IMR-90 (cell line): Measurements from ENCODE around the gene NCS1. TPM values are rescaled to one million over a fixed set of nuclear protein-coding genes. Genes with fewer than 3 reads are reported as not detected.

Experiments used
- ATAC-seq: fragments of 200-7000 bp; cut with Tn5 transposase; 2 replicates; pipeline ENCODE4 v1.9.1; 2020; ENCODE audit warnings: low read depth, mild to moderate bottlenecking, moderate library complexity
- BruUV-seq: library from RNA; stranded (reverse); fragments of 400-500 nt; replicated peaks from 2 replicates; lab custom pipeline; 2021; lab: Mats Ljungman, UMichigan
- CTCF ChIA-PET: fragments of 300-600 bp; formaldehyde crosslinking; extraction: SDS; loops from one replicate; lab custom pipeline; 2021; ENCODE audit warnings: antibody characterized with exemption; lab: Yijun Ruan, JAX
- POLR2A ChIA-PET: fragments of 300-600 bp; sonication (Branson Sonifier 250); formaldehyde crosslinking; loops from one replicate; lab custom pipeline; 2022; ENCODE audit warnings: antibody characterized with exemption; ENCODE audit not compliant: unreplicated experiment; lab: Charles Lee
- DNase-seq: peaks from one replicate; pipeline ENCODE4 v3.0.0; 2013
- H2AFZ ChIP-seq: replicated peaks from 2 replicates; pipeline ENCODE3; 2013; ENCODE audit warnings: low read length, mild to moderate bottlenecking; ENCODE audit not compliant: poor library complexity
- H2AK5ac ChIP-seq: 2 replicates; pipeline ENCODE4 v1.6.1; 2013; ENCODE audit warnings: low read depth, low read length, inconsistent platforms
- H2AK9ac ChIP-seq: replicated peaks from 2 replicates; pipeline ENCODE3; 2013; ENCODE audit warnings: mild to moderate bottlenecking, low read depth, low read length, moderate library complexity; ENCODE audit not compliant: poor library complexity
- H2BK120ac ChIP-seq: 2 replicates; pipeline ENCODE4 v1.6.1; 2013; ENCODE audit warnings: low read depth, low read length, inconsistent platforms
- H2BK15ac ChIP-seq: 3 replicates; pipeline ENCODE4 v1.6.1; 2013; ENCODE audit warnings: low read depth, low read length, inconsistent platforms
- H2BK20ac ChIP-seq: 2 replicates; pipeline ENCODE4 v1.6.1; 2013; ENCODE audit warnings: low read depth, mild to moderate bottlenecking, inconsistent platforms, low read length, moderate library complexity
- H2BK5ac ChIP-seq: 2 replicates; pipeline ENCODE4 v1.6.1; 2013; ENCODE audit warnings: mild to moderate bottlenecking, low read depth, low read length, inconsistent platforms; ENCODE audit not compliant: poor library complexity, severe bottlenecking
- H3K14ac ChIP-seq: replicated peaks from 2 replicates; pipeline ENCODE4 v1.6.1; 2013; ENCODE audit warnings: low read depth, low read length, inconsistent platforms
- H3K18ac ChIP-seq: 2 replicates; pipeline ENCODE4 v1.6.1; 2013; ENCODE audit warnings: low read depth, low read length, control low read depth
- H3K23ac ChIP-seq: 2 replicates; pipeline ENCODE4 v1.6.1; 2013; ENCODE audit warnings: low read depth, low read length, inconsistent platforms
- H3K27ac ChIP-seq: 2 replicates; pipeline ENCODE4 v1.5.1; 2013; ENCODE audit warnings: mild to moderate bottlenecking, control low read depth, low read length; ENCODE audit not compliant: insufficient read depth
- H3K27me3 ChIP-seq: 2 replicates; pipeline ENCODE4 v1.6.1; 2013; ENCODE audit warnings: low read length; ENCODE audit not compliant: control insufficient read depth, insufficient read depth
- H3K36me3 ChIP-seq: 2 replicates; pipeline ENCODE4 v1.6.1; 2013; ENCODE audit warnings: low read length, mixed read lengths; ENCODE audit not compliant: control insufficient read depth, insufficient read depth
- H3K4ac ChIP-seq: 2 replicates; pipeline ENCODE4 v1.6.1; 2013; ENCODE audit warnings: low read depth, low read length, inconsistent platforms
- H3K4me1 ChIP-seq: 2 replicates; pipeline ENCODE4 v1.6.1; 2013; ENCODE audit warnings: low read length, mixed read lengths; ENCODE audit not compliant: control insufficient read depth, insufficient read depth
- H3K4me2 ChIP-seq: 2 replicates; pipeline ENCODE4 v1.6.1; 2013; ENCODE audit warnings: low read depth, mild to moderate bottlenecking, control low read depth, low read length, moderate library complexity
- H3K4me3 ChIP-seq: 2 replicates; pipeline ENCODE4 v1.5.1; 2013; ENCODE audit warnings: low read depth, mild to moderate bottlenecking, control low read depth, low read length, moderate library complexity; ENCODE audit not compliant: insufficient read depth
- H3K56ac ChIP-seq: 2 replicates; pipeline ENCODE4 v1.6.1; 2013; ENCODE audit warnings: low read length, inconsistent platforms; ENCODE audit not compliant: insufficient read depth; ENCODE audit errors: extremely low read depth
- H3K79me1 ChIP-seq, 2 experiments: 2 replicates each; pipeline ENCODE4 v1.6.1; 2013; ENCODE audit warnings: low read length in 2 of 2, inconsistent platforms in 1 of 2, low read depth in 1 of 2
- H3K9ac ChIP-seq: 2 replicates; pipeline ENCODE4 v1.6.1; 2013; ENCODE audit warnings: low read depth, low read length, control low read depth
- H3K9me1 ChIP-seq: 2 replicates; pipeline ENCODE4 v1.6.1; 2013; ENCODE audit warnings: low read length, inconsistent platforms; ENCODE audit not compliant: insufficient read depth
- H3K9me3 ChIP-seq: 2 replicates; pipeline ENCODE4 v1.6.1; 2013; ENCODE audit warnings: low read length; ENCODE audit not compliant: control insufficient read depth, insufficient read depth
- H4K20me1 ChIP-seq: 2 replicates; pipeline ENCODE4 v1.6.1; 2013; ENCODE audit warnings: low read length, inconsistent platforms; ENCODE audit not compliant: insufficient read depth
- H4K5ac ChIP-seq: 2 replicates; pipeline ENCODE4 v1.6.1; 2013; ENCODE audit warnings: mild to moderate bottlenecking, low read depth, low read length, control low read depth
- H4K8ac ChIP-seq, 2 experiments: 2 replicates each; pipeline ENCODE4 v1.6.1; 2013; ENCODE audit warnings: low read depth in 2 of 2, low read length in 2 of 2, control low read depth in 1 of 2, inconsistent platforms in 1 of 2
- H4K91ac ChIP-seq: 2 replicates; pipeline ENCODE4 v1.6.1; 2013; ENCODE audit warnings: low read depth, low read length, inconsistent platforms; ENCODE audit not compliant: insufficient read depth
- BHLHE40 ChIP-seq: fragments of 150-350 bp; IDR thresholded peaks from 2 replicates; pipeline ENCODE4 v1.6.1; 2016; ENCODE audit warnings: mild to moderate bottlenecking, low read depth, low read length
- CEBPB ChIP-seq: IDR thresholded peaks from 2 replicates; pipeline ENCODE4 v1.6.1; 2012; ENCODE audit warnings: low read depth, low read length, improper control_type of control experiment
- CTCF ChIP-seq: conservative IDR thresholded peaks from 2 replicates; pipeline ENCODE4 v1.5.1; 2012; ENCODE audit warnings: mild to moderate bottlenecking, low read depth, low read length, improper control_type of control experiment
- ELK1 ChIP-seq: fragments of 150-350 bp; IDR thresholded peaks from 2 replicates; pipeline ENCODE4 v1.6.1; 2016; ENCODE audit warnings: low read depth, mild to moderate bottlenecking, low read length, moderate library complexity, borderline replicate concordance
- FOS ChIP-seq: fragments of 150-350 bp; IDR thresholded peaks from 2 replicates; pipeline ENCODE4 v1.6.1; 2016; ENCODE audit warnings: low read depth, low read length
- MAFK ChIP-seq: IDR thresholded peaks from 2 replicates; pipeline ENCODE4 v1.6.1; 2012; ENCODE audit warnings: low read depth, low read length, improper control_type of control experiment
- MAZ ChIP-seq: IDR thresholded peaks from 2 replicates; pipeline ENCODE4 v1.6.1; 2012; ENCODE audit warnings: low read depth, mild to moderate bottlenecking, low read length, improper control_type of control experiment, moderate library complexity, borderline replicate concordance
- POLR2A ChIP-seq: IDR thresholded peaks from 2 replicates; pipeline ENCODE4 v1.6.1; 2012; ENCODE audit warnings: mild to moderate bottlenecking, low read depth, low read length
- RCOR1 ChIP-seq: IDR thresholded peaks from 2 replicates; pipeline ENCODE4 v1.6.1; 2012; ENCODE audit warnings: mild to moderate bottlenecking, low read length, improper control_type of control experiment; ENCODE audit not compliant: insufficient replicate concordance
- RFX5 ChIP-seq: IDR thresholded peaks from 2 replicates; pipeline ENCODE4 v1.8.0; 2012; ENCODE audit warnings: low read depth, mild to moderate bottlenecking, low read length, moderate library complexity
- SMC3 ChIP-seq: fragments of 150-350 bp; IDR thresholded peaks from 2 replicates; pipeline ENCODE4 v1.6.1; 2016; ENCODE audit warnings: low read depth, mild to moderate bottlenecking, antibody characterized with exemption, low read length, moderate library complexity
- USF2 ChIP-seq: fragments of 150-350 bp; IDR thresholded peaks from 2 replicates; pipeline ENCODE4 v1.6.1; 2017; ENCODE audit warnings: mild to moderate bottlenecking, antibody characterized with exemption, low read length, low read depth
- WGBS, 2 experiments: methylation state at CpG; one replicate each; pipeline versions ENCODE4 v1.1.5 to v1.1.7; 2013; ENCODE audit warnings: missing lambda C conversion rate in 2 of 2; ENCODE audit not compliant: insufficient read length in 1 of 2; ENCODE audit errors: extremely low coverage in 2 of 2; 5-methylcytosine and 5-hydroxymethylcytosine counted together
- dilution Hi-C: fragments of 300-500 bp; cut with HindIII; formaldehyde crosslinking; loops from one replicate; pipeline ENCODE4 v1.14.3; 2018; ENCODE audit warnings: low sequenced_read_pairs; ENCODE audit not compliant: unreplicated experiment
- in situ Hi-C: fragments of 300-500 bp; cut with MboI; formaldehyde crosslinking; loops from 3 replicates; pipeline ENCODE4 v1.14.3; 2019; ENCODE audit warnings: low sequenced_read_pairs, inconsistent platforms, mixed read lengths
- intact Hi-C: fragments of 100-400 bp; cut with micrococcal nuclease; formaldehyde crosslinking; loops from 2 replicates; pipeline ENCODE4 v1.10.0; 2022
- polyA plus RNA-seq, 3 experiments: library from polyadenylated mRNA; depleted of rRNA; stranded (reverse); fragments of >200 nt; gene quantifications; 2 replicates each; pipeline ENCODE4 v1.2.3, GENCODE V29; 2012; ENCODE audit warnings: low replicate concordance in 1 of 3
- total RNA-seq: library from RNA; depleted of rRNA; stranded (reverse); fragments of >200 nt; gene quantifications from 2 replicates; pipeline ENCODE4 v1.2.3, GENCODE V29; 2012

The NCS1 gene
- total and polyA plus RNA-seq, 2 of the 4 experiments (the other 2 are of a cell fraction) = 41.0 to 60.5 TPM

- peak; percentile 13 for ATAC-seq
- TF ChIP-seq SMC3 (no peak), CTCF (peak; percentile 14; the same call in 1 of the 2 replicates), ELK1 (no peak), RCOR1 (no peak), MAFK (no peak), RFX5 (no peak), MAZ (peak; percentile 72; the same call in 1 of the 2 replicates), FOS (peak; percentile 45), USF2 (peak; percentile 4; the same call in 1 of the 2 replicates), CEBPB (no peak), BHLHE40 (peak; percentile 68), POLR2A (no peak; the same call in 1 of the 2 replicates)
Measured at GRCh38 chr9:130172858-130173665, 858 bp downstream of the NCS1 start.

More at GRCh38 chr9:130172858-130173665, 858 bp downstream of the NCS1 start:
- peak overlapping the region; percentile 93 for H3K4me2 ChIP-seq
- peaks cover 16 to 50% of the 10 kb centered on the region in 2 experiments; a peak in 3 of 4 replicates for H3K79me1 ChIP-seq
- H3K9me1 ChIP-seq = peaks cover 21% of the 10 kb centered on the region
- H3K36me3 ChIP-seq = peaks cover 8% of the 10 kb centered on the region
- peak overlapping the region; percentile 70 for H3K27ac ChIP-seq
- H3K9ac ChIP-seq = peak overlapping the region; percentile 56
- H3K56ac ChIP-seq = peak overlapping the region; percentile 36
- no TSS peak for BruUV-seq
- peak overlapping the region; percentile 8; the same call in 1 of the 2 replicates for H3K18ac ChIP-seq
- H2BK120ac ChIP-seq = 0 out of 2 replicates have a peak overlapping the region, but pooled peaks have one; percentile 35
- H2BK5ac ChIP-seq = peak overlapping the region; percentile 18
- H2AFZ ChIP-seq = peak overlapping the region; percentile 85
- peak overlapping the region in 1 of 2 experiments; percentile 22; a peak in 1 of 4 replicates for H4K8ac ChIP-seq
- 0% methylated on average over 9 of the region's 57 CpGs; no CpG with 5 or more reads in 1 of the 2 experiments for WGBS, 2 experiments
- H3K23ac ChIP-seq = peak overlapping the region; percentile 67; the same call in 1 of the 2 replicates
- no peak overlapping the region for H2BK20ac ChIP-seq
- DNase-seq = no peak
- H4K91ac ChIP-seq = peak overlapping the region; percentile 25; the same call in 1 of the 2 replicates
- H3K4me1 ChIP-seq = peaks cover 10% of the 10 kb centered on the region
- in situ Hi-C loops (no loop called here), intact Hi-C loops (loop anchor here (1.0 to 2.0 kb wide), 3 partner anchors 44 to 66 kb away; no protein-coding TSS in a partner anchor), dilution Hi-C loops (no loop called here)
- CTCF ChIA-PET = interaction anchor here (0.9 kb wide), 1 partner anchor 67 kb away, joined by 3 read pairs; no protein-coding TSS in a partner anchor
- H2BK15ac ChIP-seq = no peak overlapping the region
- H2AK5ac ChIP-seq = peak overlapping the region; percentile 61
- H3K4me3 ChIP-seq = peak overlapping the region; percentile 71
- no peak overlapping the region for H4K5ac ChIP-seq
- H3K27me3 ChIP-seq = no peaks in the 10 kb centered on the region
- peak overlapping the region; percentile 93 for H3K14ac ChIP-seq
- H2AK9ac ChIP-seq = peak overlapping the region; percentile 75
- no peaks in the 10 kb centered on the region for H3K9me3 ChIP-seq
- peaks cover 47% of the 10 kb centered on the region for H4K20me1 ChIP-seq
- POLR2A ChIA-PET = interaction anchor here (0.6 kb wide), 1 partner anchor 206 kb away, joined by 3 read pairs; no protein-coding TSS in a partner anchor
- H3K4ac ChIP-seq = peak overlapping the region; percentile 88
